H9 (cell line): ENCODE results near the gene NPTX1. TPM values are rescaled to one million over a fixed set of nuclear protein-coding genes. Genes with fewer than 3 reads are reported as not detected.

Experiments used
- DNase-seq: peaks from one replicate; pipeline ENCODE4 v3.0.0-alpha.2; 2017
- H2AFZ ChIP-seq: one replicate; pipeline ENCODE4 v1.6.1; 2013; ENCODE audit warnings: mild to moderate bottlenecking, low read length, control low read depth, moderate library complexity
- H2AK5ac ChIP-seq: 2 replicates; pipeline ENCODE4 v1.6.1; 2013; ENCODE audit warnings: low read length, control low read depth, mixed read lengths; ENCODE audit not compliant: insufficient read length
- H2BK120ac ChIP-seq: one replicate; pipeline ENCODE4 v1.6.1; 2013; ENCODE audit warnings: low read depth, mild to moderate bottlenecking, low read length, control low read depth, inconsistent platforms; ENCODE audit not compliant: poor library complexity, severe bottlenecking
- H2BK12ac ChIP-seq: 2 replicates; pipeline ENCODE4 v1.6.1; 2013; ENCODE audit warnings: low read length, control low read depth, mixed read lengths, low read depth; ENCODE audit not compliant: insufficient read length
- H2BK15ac ChIP-seq: 2 replicates; pipeline ENCODE4 v1.6.1; 2013; ENCODE audit warnings: low read depth, low read length, control low read depth
- H2BK20ac ChIP-seq: one replicate; pipeline ENCODE4 v1.6.1; 2013; ENCODE audit warnings: low read depth, mild to moderate bottlenecking, low read length, control low read depth, inconsistent platforms; ENCODE audit not compliant: poor library complexity, severe bottlenecking
- H2BK5ac ChIP-seq: 2 replicates; pipeline ENCODE4 v1.6.1; 2013; ENCODE audit warnings: low read length, control low read depth, mixed read lengths; ENCODE audit not compliant: insufficient read length
- H3K14ac ChIP-seq: 2 replicates; pipeline ENCODE4 v1.6.1; 2013; ENCODE audit warnings: low read length, control low read depth; ENCODE audit not compliant: insufficient read depth
- H3K18ac ChIP-seq: 2 replicates; pipeline ENCODE4 v1.6.1; 2013; ENCODE audit warnings: low read depth, mild to moderate bottlenecking, mixed read lengths, low read length, control low read depth; ENCODE audit not compliant: insufficient read length
- H3K23ac ChIP-seq: 2 replicates; pipeline ENCODE4 v1.6.1; 2013; ENCODE audit warnings: low read length, control low read depth, mixed read lengths, low read depth; ENCODE audit not compliant: insufficient read length
- H3K23me2 ChIP-seq: 2 replicates; pipeline ENCODE4 v1.6.1; 2013; ENCODE audit warnings: low read depth, mild to moderate bottlenecking, mixed read lengths, low read length, control low read depth; ENCODE audit not compliant: insufficient read length, poor library complexity, severe bottlenecking
- H3K27ac ChIP-seq: 2 replicates; pipeline ENCODE4 v1.5.1; 2013; ENCODE audit warnings: low read length, control low read depth, mixed read lengths, low read depth; ENCODE audit not compliant: insufficient read length
- H3K27me3 ChIP-seq: 2 replicates; pipeline ENCODE4 v1.6.1; 2013; ENCODE audit warnings: low read length, control low read depth, inconsistent platforms; ENCODE audit not compliant: insufficient read depth
- H3K4ac ChIP-seq: 2 replicates; pipeline ENCODE4 v1.6.1; 2013; ENCODE audit warnings: low read depth, mild to moderate bottlenecking, control low read depth, inconsistent platforms, low read length, moderate library complexity
- H3K4me1 ChIP-seq: 2 replicates; pipeline ENCODE4 v1.6.1; 2013; ENCODE audit warnings: low read length, control low read depth, inconsistent platforms; ENCODE audit not compliant: insufficient read depth
- H3K4me2 ChIP-seq: 2 replicates; pipeline ENCODE4 v1.6.1; 2013; ENCODE audit warnings: low read length, control low read depth, mixed read lengths; ENCODE audit not compliant: insufficient read length, insufficient read depth
- H3K56ac ChIP-seq: 2 replicates; pipeline ENCODE4 v1.6.1; 2013; ENCODE audit warnings: low read depth, mild to moderate bottlenecking, mixed read lengths, low read length, control low read depth; ENCODE audit not compliant: insufficient read length
- H3K79me1 ChIP-seq: 2 replicates; pipeline ENCODE4 v1.6.1; 2013; ENCODE audit warnings: low read depth, mild to moderate bottlenecking, moderate library complexity, low read length, control low read depth, inconsistent platforms; ENCODE audit not compliant: insufficient read depth, poor library complexity, severe bottlenecking
- H3K79me2 ChIP-seq: 2 replicates; pipeline ENCODE4 v1.6.1; 2013; ENCODE audit warnings: low read length, control low read depth, inconsistent platforms; ENCODE audit not compliant: insufficient read depth
- H3K9ac ChIP-seq: 2 replicates; pipeline ENCODE4 v1.6.1; 2013; ENCODE audit warnings: low read length, control low read depth, mixed read lengths; ENCODE audit not compliant: insufficient read length; ENCODE audit errors: extremely low read depth
- H3K9me3 ChIP-seq: one replicate; pipeline ENCODE4 v1.6.1; 2013; ENCODE audit warnings: low read depth, low read length, inconsistent platforms; ENCODE audit not compliant: control insufficient read depth
- H3T11ph ChIP-seq: one replicate; pipeline ENCODE4 v1.6.1; 2013; ENCODE audit warnings: mild to moderate bottlenecking, low read length, control low read depth, inconsistent platforms
- H4K20me1 ChIP-seq: one replicate; pipeline ENCODE4 v1.6.1; 2013; ENCODE audit not compliant: control insufficient read depth, insufficient read length, insufficient read depth
- H4K5ac ChIP-seq: 2 replicates; pipeline ENCODE4 v1.6.1; 2013; ENCODE audit warnings: low read depth, mild to moderate bottlenecking, mixed read lengths, low read length, control low read depth; ENCODE audit not compliant: insufficient read length
- H4K8ac ChIP-seq: replicated peaks from 2 replicates; pipeline ENCODE4 v1.6.1; 2013; ENCODE audit warnings: low read length, control low read depth, mixed read lengths, low read depth; ENCODE audit not compliant: insufficient read length
- H4K91ac ChIP-seq: 2 replicates; pipeline ENCODE4 v1.6.1; 2013; ENCODE audit warnings: low read depth, mild to moderate bottlenecking, moderate library complexity, mixed read lengths, low read length, control low read depth; ENCODE audit not compliant: insufficient read length
- H3K27ac Mint-ChIP-seq, 3 experiments: 2 replicates in 2 of 3; 3 replicates in 1 of 3; pipeline ENCODE4 v1.8.0; 2020 to 2021; ENCODE audit warnings: mixed read lengths in 3 of 3, mild to moderate bottlenecking in 1 of 3, moderate library complexity in 1 of 3
- H3K27me3 Mint-ChIP-seq: 2 replicates; pipeline ENCODE4 v1.8.0; 2021; ENCODE audit warnings: low read depth, mild to moderate bottlenecking, moderate library complexity, mixed read lengths
- H3K36me3 Mint-ChIP-seq, 3 experiments: 2 replicates in 2 of 3; 3 replicates in 1 of 3; pipeline ENCODE4 v1.8.0; 2020 to 2021; ENCODE audit warnings: low read depth in 3 of 3, mixed read lengths in 3 of 3; ENCODE audit not compliant: insufficient read depth in 1 of 3
- H3K4me1 Mint-ChIP-seq, 2 experiments: 2 replicates each; pipeline ENCODE4 v1.8.0; 2020; ENCODE audit warnings: mixed read lengths in 2 of 2
- H3K4me3 Mint-ChIP-seq, 2 experiments: 2 replicates in 1 of 2; 3 replicates in 1 of 2; pipeline ENCODE4 v1.8.0; 2020 to 2021; ENCODE audit warnings: mild to moderate bottlenecking in 2 of 2, mixed read lengths in 2 of 2, moderate library complexity in 1 of 2
- H3K9me3 Mint-ChIP-seq, 2 experiments: 2 replicates in 1 of 2; 3 replicates in 1 of 2; pipeline ENCODE4 v1.8.0; 2020; ENCODE audit warnings: mild to moderate bottlenecking in 2 of 2, mixed read lengths in 2 of 2, moderate library complexity in 1 of 2
- CTCF ChIP-seq: fragments of 200-600 bp; sonication (generic); conservative IDR thresholded peaks from 3 replicates; pipeline ENCODE4 v1.8.0; 2021; ENCODE audit warnings: antibody characterized with exemption, mild to moderate bottlenecking
- WGBS: extraction: QIAGEN DNeasy Blood & Tissue Kit; methylation state at CpG from one replicate; pipeline ENCODE4 v1.1.7; 2013; ENCODE audit warnings: missing lambda C conversion rate, low lambda C conversion rate, mixed read lengths; ENCODE audit not compliant: insufficient read length; ENCODE audit errors: extremely low coverage; 5-methylcytosine and 5-hydroxymethylcytosine counted together
- total RNA-seq: library from RNA; stranded (reverse); gene quantifications from 2 replicates; pipeline ENCODE4 v1.2.1, GENCODE V29; 2021

NPTX1 gene
- total RNA-seq, 1 experiment from 2014 or later: 20.5 TPM

- H3T11ph ChIP-seq: no peak overlapping the region
- no peak overlapping the region for H3K56ac ChIP-seq
- H3K36me3 Mint-ChIP-seq: no peaks in the 10 kb centered on the region; a peak in 1 of 7 replicates
- H4K91ac ChIP-seq: no peak overlapping the region
- no peak overlapping the region for H3K9ac ChIP-seq
- no peak overlapping the region for H2BK12ac ChIP-seq
- H3K9me3 ChIP-seq: no peaks in the 10 kb centered on the region
- H3K27ac Mint-ChIP-seq: no peak overlapping the region
- no peaks in the 10 kb centered on the region for H3K79me2 ChIP-seq
- H3K79me1 ChIP-seq: no peaks in the 10 kb centered on the region
- H4K8ac ChIP-seq: no peak overlapping the region
- H3K4ac ChIP-seq: no peak overlapping the region
- H3K18ac ChIP-seq: no peak overlapping the region
- H3K4me1 Mint-ChIP-seq: peaks cover 26 to 52% of the 10 kb centered on the region in 2 experiments
- H2BK120ac ChIP-seq: no peak overlapping the region
- no peak overlapping the region for H2AFZ ChIP-seq
- H2BK5ac ChIP-seq: no peak overlapping the region
- H3K27me3 ChIP-seq: peaks cover 68% of the 10 kb centered on the region
- peaks cover 5% of the 10 kb centered on the region for H3K23me2 ChIP-seq
- no peak overlapping the region for H3K27ac ChIP-seq
- no peak for DNase-seq
- H3K4me1 ChIP-seq: no peaks in the 10 kb centered on the region; the same call in 1 of the 2 replicates
- H4K20me1 ChIP-seq: no peaks in the 10 kb centered on the region
- H3K4me3 Mint-ChIP-seq: peak overlapping the region in 1 of 2 experiments; percentile 70; a peak in 3 of 5 replicates
- H3K9me3 Mint-ChIP-seq: no peaks in the 10 kb centered on the region; a peak in 1 of 5 replicates
- H3K27me3 Mint-ChIP-seq: peaks cover 83% of the 10 kb centered on the region
- H2AK5ac ChIP-seq: no peak overlapping the region
- TF ChIP-seq CTCF: no peak
- no peak overlapping the region for H4K5ac ChIP-seq
- H3K23ac ChIP-seq: no peak overlapping the region
- H2BK15ac ChIP-seq: no peak overlapping the region; the same call in 1 of the 2 replicates
- H2BK20ac ChIP-seq: no peak overlapping the region
- H3K14ac ChIP-seq: no peak overlapping the region; the same call in 1 of the 2 replicates
- H3K4me2 ChIP-seq: peak overlapping the region; percentile 34
- no CpG with 5 or more reads among the region's 51 CpGs for WGBS
Observed at GRCh38 chr17:80478487-80479245, 2.3 kb upstream of the NPTX1 start.
